ENCODE measurements around the gene MFRP. TPM values are rescaled to one million over a fixed set of nuclear protein-coding genes. Genes with fewer than 3 reads are reported as not detected.
"Not testable (repeated sequence)": the region's sequence is repeated elsewhere in the genome, so short reads cannot be mapped to it uniquely, and the experiment has no call there.

MFRP gene
- total RNA-seq (not detected), polyA plus RNA-seq (not detected)
- long read RNA-seq, donor 1: 0 reads
- long read RNA-seq, donor 2: 0 reads
- long read RNA-seq, donor 3: 0 reads
- long read RNA-seq, donor 4: 0 reads
- long read RNA-seq, donor 5: 0 reads
- long read RNA-seq, donor 6: 0 reads
- long read RNA-seq, donor 7: 0 reads
- long read RNA-seq, donor 8: 0 reads
- long read RNA-seq, donor 9: 0 reads
- long read RNA-seq, donor 10: 0 reads

- TF ChIP-seq POLR2AphosphoS5 (IDR thresholded peaks at IDR 0.05): no peak
- 44 to 70% (median 49%) methylated on average over 5 to 6 of the region's 6 CpGs for WGBS, 5 donors
These were observed at the start of gene MFRP for GRCh38 chr11:119346605-119347004. Gene MFRP (minus strand): TSS chr11:119346705. CDS start chr11:119346513, 192 bp downstream.

GRCh38 chr11:119391275-119391674 is 44.8 kb upstream of the MFRP start:
- DNase-seq: no peak
- H3K36me3 ChIP-seq: no peaks in the 10 kb centered on the region
- 67 to 76% (median 74%) methylated on average over 7 of the region's 7 CpGs for WGBS, 5 donors
- no peaks in the 10 kb centered on the region for H3K27me3 ChIP-seq
- H3K9me3 ChIP-seq: no peaks in the 10 kb centered on the region
- intact Hi-C loops (cut with DNase I; ENCODE audit: low total_unique reads): no loop called here
- no peaks in the 10 kb centered on the region for H3K4me1 ChIP-seq
- H3K4me3 ChIP-seq: no peak overlapping the region
- TF ChIP-seq CTCF (IDR thresholded peaks at IDR 0.05): no peak
- no peak for TF ChIP-seq POLR2A (IDR thresholded peaks at IDR 0.05)
- no peak for TF ChIP-seq EP300 (IDR thresholded peaks at IDR 0.05)
- TF ChIP-seq POLR2AphosphoS5 (IDR thresholded peaks at IDR 0.05): no peak
- H3K27ac ChIP-seq: no peak overlapping the region

More at GRCh38 chr11:119346605-119347004, at the start of gene MFRP:
- Histone ChIP-seq H3K9me3 (no peaks in the 10 kb centered on the region), H3K36me3 (no peaks in the 10 kb centered on the region), H3K27ac (peak within 1 kb of the TSS in 1 of 5 donors; percentile 29), H3K4me3 (no peak within 1 kb of the TSS), H3K4me1 (peaks cover under 1 to 11% (median 3%) of the 10 kb centered on the region in 4 donors), H3K27me3 (peaks cover 0 to 23% (median 2%) of the 10 kb centered on the region in 3 donors)
- peak in 1 of 2 donors; percentile 3 for DNase-seq
- intact Hi-C loops (cut with DNase I; ENCODE audit: low total_unique reads): no loop called here

- H3K27me3 ChIP-seq: no peaks in the 10 kb centered on the region
- DNase-seq: peak in 1 of 2 donors; percentile 37
- 64 to 80% (median 73%) methylated on average over 5 of the region's 5 CpGs for WGBS, 5 donors
- no peaks in the 10 kb centered on the region for H3K9me3 ChIP-seq
- no peaks in the 10 kb centered on the region for H3K4me1 ChIP-seq
- H3K27ac ChIP-seq: no peak overlapping the region
- TF ChIP-seq EP300 (IDR thresholded peaks at IDR 0.05): no peak
- TF ChIP-seq CTCF (IDR thresholded peaks at IDR 0.05): peak in 1 of 7 experiments; percentile 14
- H3K4me3 ChIP-seq: no peak overlapping the region
- intact Hi-C loops (cut with DNase I; ENCODE audit: low total_unique reads): loop anchor here (10.0 kb wide), 1 partner anchor 85 kb away; no protein-coding TSS in a partner anchor
- no peaks in the 10 kb centered on the region for H3K36me3 ChIP-seq
These were observed 43.2 kb upstream of the MFRP start for GRCh38 chr11:119389611-119390254.

- H3K9me3 ChIP-seq: no peaks in the 10 kb centered on the region
- 87 to 92% (median 90%) methylated on average over 7 of the region's 7 CpGs for WGBS, 5 donors
- no peak for TF ChIP-seq POLR2A (IDR thresholded peaks at IDR 0.05)
- no peak for TF ChIP-seq EP300 (IDR thresholded peaks at IDR 0.05)
- TF ChIP-seq POLR2AphosphoS5 (IDR thresholded peaks at IDR 0.05): no peak
- no peak for TF ChIP-seq CTCF (IDR thresholded peaks at IDR 0.05)
- DNase-seq: no peak
- H3K4me1 ChIP-seq: no peaks in the 10 kb centered on the region
- H3K4me3 ChIP-seq: no peak overlapping the region
- H3K27me3 ChIP-seq: no peaks in the 10 kb centered on the region
- intact Hi-C loops (cut with DNase I; ENCODE audit: low total_unique reads): loop anchor here (10.0 kb wide), 1 partner anchor 87 kb away; no protein-coding TSS in a partner anchor
- no peak overlapping the region for H3K27ac ChIP-seq
- H3K36me3 ChIP-seq: no peaks in the 10 kb centered on the region
These were observed 41.6 kb upstream of the MFRP start for GRCh38 chr11:119388103-119388502.

GRCh38 chr11:119384332-119384731 is 37.8 kb upstream of the MFRP start:
- no peaks in the 10 kb centered on the region for H3K9me3 ChIP-seq
- no peaks in the 10 kb centered on the region for H3K27me3 ChIP-seq
- H3K36me3 ChIP-seq: no peaks in the 10 kb centered on the region
- H3K4me1 ChIP-seq: peaks cover 13 to 25% (median 20%) of the 10 kb centered on the region in 4 donors
- WGBS, 5 donors: 78 to 95% (median 81%) methylated on average over 2 of the region's 2 CpGs
- intact Hi-C loops (cut with DNase I; ENCODE audit: low total_unique reads): loop anchor here (10.0 kb wide), 1 partner anchor 90 kb away; no protein-coding TSS in a partner anchor
- TF ChIP-seq EP300 (IDR thresholded peaks at IDR 0.05): no peak
- no peak for TF ChIP-seq CTCF (IDR thresholded peaks at IDR 0.05)
- TF ChIP-seq POLR2AphosphoS5 (IDR thresholded peaks at IDR 0.05): no peak
- TF ChIP-seq POLR2A (IDR thresholded peaks at IDR 0.05): no peak
- no peak overlapping the region for H3K4me3 ChIP-seq
- no peak for DNase-seq
- H3K27ac ChIP-seq: no peak overlapping the region

- H3K36me3 ChIP-seq, H3K27me3 ChIP-seq, H3K9me3 ChIP-seq, H3K4me3 ChIP-seq, DNase-seq: not testable (repeated sequence)
- Histone ChIP-seq H3K27ac (peak overlapping the region in 1 of 5 donors; percentile 85), H3K4me1 (peaks cover 13 to 43% (median 28%) of the 10 kb centered on the region in 4 donors)
- WGBS, 5 donors: 82 to 90% (median 88%) methylated on average over 13 to 14 of the region's 14 CpGs
- intact Hi-C loops (cut with DNase I; ENCODE audit: low total_unique reads): loop anchor here (10.0 kb wide), 1 partner anchor 92 kb away; no protein-coding TSS in a partner anchor
These were observed 36.0 kb upstream of the MFRP start for GRCh38 chr11:119382513-119382912.
